PC-3 (cell line): ENCODE measurements around the gene ID2. TPM values are rescaled to one million over a fixed set of nuclear protein-coding genes. Genes with fewer than 3 reads are reported as not detected.

Experiments
- ATAC-seq: fragments of 200-7000 bp; cut with Tn5 transposase; 2 replicates; pipeline ENCODE4 v1.9.1; 2020; ENCODE audit warnings: mild to moderate bottlenecking, moderate library complexity
- BruUV-seq: library from RNA; stranded (reverse); fragments of 400-500 nt; replicated peaks from 2 replicates; lab custom pipeline; 2021; lab: Mats Ljungman, UMichigan
- CTCF ChIA-PET: fragments of 300-600 bp; sonication (Branson Sonifier 250); formaldehyde crosslinking; loops from one replicate; lab custom pipeline; 2022; ENCODE audit warnings: antibody characterized with exemption; lab: Charles Lee
- POLR2A ChIA-PET: fragments of 300-600 bp; sonication (Branson Sonifier 250); formaldehyde crosslinking; loops from one replicate; lab custom pipeline; 2022; ENCODE audit warnings: antibody characterized with exemption; ENCODE audit not compliant: unreplicated experiment; lab: Charles Lee
- DNase-seq: peaks from one replicate; pipeline ENCODE4 v3.0.0-alpha.2; 2015
- H2AFZ ChIP-seq: fragments of 300-600 bp; sonication (generic); 2 replicates; pipeline ENCODE4 v1.6.0; 2016; ENCODE audit warnings: antibody characterized with exemption, low read length
- H3F3A ChIP-seq: fragments of 300-600 bp; sonication (generic); one replicate; pipeline ENCODE4 v1.6.0; 2017; ENCODE audit warnings: antibody characterized with exemption, low read length, control low read depth, mild to moderate bottlenecking; ENCODE audit not compliant: unreplicated experiment
- H3K27ac ChIP-seq: fragments of 300-600 bp; sonication (generic); 2 replicates; pipeline ENCODE4 v1.5.1; 2016; ENCODE audit warnings: mild to moderate bottlenecking, low read length
- H3K27me3 ChIP-seq: fragments of 300-600 bp; sonication (generic); 2 replicates; pipeline ENCODE4 v1.6.1; 2016; ENCODE audit warnings: low read length, mixed read lengths
- H3K36me3 ChIP-seq: fragments of 300-600 bp; sonication (generic); 2 replicates; pipeline ENCODE4 v1.6.1; 2016; ENCODE audit warnings: low read depth, mixed run types, low read length, mixed read lengths
- H3K4me1 ChIP-seq: fragments of 300-600 bp; sonication (generic); 2 replicates; pipeline ENCODE4 v1.5.1; 2016; ENCODE audit warnings: low read length; ENCODE audit not compliant: insufficient read depth
- H3K4me2 ChIP-seq: fragments of 300-600 bp; sonication (generic); 2 replicates; pipeline ENCODE4 v1.6.0; 2016; ENCODE audit warnings: low read length
- H3K4me3 ChIP-seq: fragments of 300-600 bp; sonication (generic); 2 replicates; pipeline ENCODE4 v1.5.1; 2016; ENCODE audit warnings: mild to moderate bottlenecking, low read length, mixed read lengths
- H3K79me2 ChIP-seq: fragments of 300-600 bp; sonication (generic); 2 replicates; pipeline ENCODE4 v1.6.1; 2017; ENCODE audit warnings: low read length, mixed read lengths
- H3K9ac ChIP-seq: fragments of 300-600 bp; sonication (generic); 2 replicates; pipeline ENCODE4 v1.6.0; 2016; ENCODE audit warnings: mild to moderate bottlenecking, low read length
- H3K9me2 ChIP-seq: fragments of 300-600 bp; sonication (generic); replicated peaks from 2 replicates; pipeline ENCODE4 v1.6.1; 2016; ENCODE audit warnings: mixed run types, low read length, mixed read lengths
- H3K9me3 ChIP-seq: fragments of 300-600 bp; sonication (generic); 2 replicates; pipeline ENCODE4 v1.6.1; 2016; ENCODE audit warnings: low read length, mixed read lengths
- H4K20me1 ChIP-seq: fragments of 300-600 bp; sonication (generic); 2 replicates; pipeline ENCODE4 v1.6.1; 2016; ENCODE audit warnings: low read length, mixed read lengths
- CTCF ChIP-seq: fragments of 300-600 bp; sonication (generic); conservative IDR thresholded peaks from 2 replicates; pipeline ENCODE4 v1.5.1; 2017; ENCODE audit warnings: antibody characterized with exemption, low read depth, mild to moderate bottlenecking, low read length
- EZH2 ChIP-seq: fragments of 300-600 bp; sonication (generic); IDR thresholded peaks from one replicate; pipeline ENCODE4 v1.6.1; 2017; ENCODE audit warnings: antibody characterized with exemption, mild to moderate bottlenecking, low read length; ENCODE audit not compliant: unreplicated experiment
- EZH2phosphoT487 ChIP-seq: fragments of 300-600 bp; sonication (generic); IDR thresholded peaks from 2 replicates; pipeline ENCODE4 v1.6.1; 2018; ENCODE audit warnings: mild to moderate bottlenecking, antibody characterized with exemption, low read length, borderline replicate concordance
- intact Hi-C: fragments of 100-400 bp; cut with micrococcal nuclease; formaldehyde crosslinking; loops from 2 replicates; pipeline ENCODE4 v1.9.0; 2023
- total RNA-seq: library from RNA; depleted of rRNA; stranded (reverse); fragments of >200 nt; gene quantifications from 2 replicates; pipeline ENCODE4 v1.2.3, GENCODE V29; 2014

Gene ID2
- total RNA-seq, 1 experiment from 2014 or later: 92.1 TPM

- Histone ChIP-seq H3K79me2 (no peaks in the 10 kb centered on the region), H3K9me3 (no peaks in the 10 kb centered on the region), H3K4me1 (peaks cover 10% of the 10 kb centered on the region), H3K27me3 (no peaks in the 10 kb centered on the region), H4K20me1 (no peaks in the 10 kb centered on the region), H3K4me3 (no peak overlapping the region), H3F3A (no peaks in the 10 kb centered on the region), H3K9me2 (no peaks in the 10 kb centered on the region), H2AFZ (no peak overlapping the region), H3K27ac (no peak overlapping the region), H3K36me3 (no peaks in the 10 kb centered on the region), H3K4me2 (no peak overlapping the region), H3K9ac (no peak overlapping the region)
- DNase-seq: no peak
- ChIA-PET POLR2A (no interaction called here), CTCF (no interaction called here)
- intact Hi-C loops: no loop called here
- TF ChIP-seq EZH2: no peak
- ATAC-seq: no peak
- BruUV-seq: no TSS peak
These were observed 24.3 kb upstream of the ID2 start for GRCh38 chr2:8657423-8658062.

- Histone ChIP-seq H2AFZ (no peak overlapping the region), H3K9me3 (no peaks in the 10 kb centered on the region), H3K27me3 (no peaks in the 10 kb centered on the region), H3K27ac (no peak overlapping the region), H3K9ac (no peak overlapping the region), H3K79me2 (no peaks in the 10 kb centered on the region), H4K20me1 (no peaks in the 10 kb centered on the region), H3K4me3 (no peak overlapping the region), H3K36me3 (no peaks in the 10 kb centered on the region), H3K4me2 (no peak overlapping the region), H3K9me2 (no peaks in the 10 kb centered on the region), H3K4me1 (peaks cover 16% of the 10 kb centered on the region), H3F3A (no peaks in the 10 kb centered on the region)
- intact Hi-C loops: no loop called here
- ATAC-seq: no peak
- no peak for DNase-seq
- ChIA-PET POLR2A (no interaction called here), CTCF (no interaction called here)
- TF ChIP-seq CTCF (no peak), EZH2phosphoT487 (no peak), EZH2 (no peak)
- no TSS peak for BruUV-seq
These were observed 23.6 kb upstream of the ID2 start for GRCh38 chr2:8658064-8658862.

- Histone ChIP-seq H3K79me2 (no peaks in the 10 kb centered on the region), H3K4me1 (peaks cover 16% of the 10 kb centered on the region), H3K9ac (no peak overlapping the region), H3K4me2 (no peak overlapping the region), H3F3A (no peaks in the 10 kb centered on the region), H2AFZ (no peak overlapping the region), H3K9me3 (no peaks in the 10 kb centered on the region), H3K36me3 (no peaks in the 10 kb centered on the region), H3K4me3 (no peak overlapping the region), H4K20me1 (no peaks in the 10 kb centered on the region), H3K9me2 (no peaks in the 10 kb centered on the region), H3K27me3 (no peaks in the 10 kb centered on the region), H3K27ac (no peak overlapping the region)
- DNase-seq (no peak), ATAC-seq (no peak)
- intact Hi-C loops: no loop called here
- ChIA-PET POLR2A (no interaction called here), CTCF (no interaction called here)
- no TSS peak for BruUV-seq
- no peak for TF ChIP-seq CTCF
- TF ChIP-seq EZH2phosphoT487: no peak
- TF ChIP-seq EZH2: no peak
These were observed 22.6 kb upstream of the ID2 start for GRCh38 chr2:8659092-8659734.
